Ishikawa (cell line): Measurements from ENCODE around the gene C5orf34.

ENCODE experiments used
- CEBPB ChIP-seq: IDR thresholded peaks from 2 replicates; pipeline ENCODE4 v1.6.1; 2012
- CREB1 ChIP-seq: IDR thresholded peaks from 2 replicates; pipeline ENCODE4 v1.6.1; 2012; ENCODE audit warnings: low read depth
- EGR1 ChIP-seq: IDR thresholded peaks from 2 replicates; pipeline ENCODE4 v1.6.1; 2012
- EP300 ChIP-seq: IDR thresholded peaks from 2 replicates; pipeline ENCODE4 v1.6.1; 2012; ENCODE audit warnings: borderline replicate concordance
- FOXM1 ChIP-seq: IDR thresholded peaks from 2 replicates; pipeline ENCODE4 v1.6.1; 2012; ENCODE audit warnings: low read depth, borderline replicate concordance
- MAX ChIP-seq: IDR thresholded peaks from 2 replicates; pipeline ENCODE4 v1.6.1; 2012
- NFIC ChIP-seq: IDR thresholded peaks from 2 replicates; pipeline ENCODE4 v1.6.1; 2012
- RAD21 ChIP-seq: IDR thresholded peaks from 2 replicates; pipeline ENCODE4 v1.6.1; 2012; ENCODE audit warnings: low read depth
- REST ChIP-seq: IDR thresholded peaks from 2 replicates; pipeline ENCODE4 v1.6.1; 2012; ENCODE audit warnings: low read depth, mild to moderate bottlenecking
- TAF1 ChIP-seq: IDR thresholded peaks from 2 replicates; pipeline ENCODE4 v1.6.1; 2012; ENCODE audit warnings: low read depth, mild to moderate bottlenecking
- TCF12 ChIP-seq: IDR thresholded peaks from 2 replicates; pipeline ENCODE4 v1.6.1; 2012; ENCODE audit warnings: low read depth
- TEAD4 ChIP-seq: IDR thresholded peaks from 2 replicates; pipeline ENCODE4 v1.6.1; 2012
- USF1 ChIP-seq: IDR thresholded peaks from 2 replicates; pipeline ENCODE4 v1.6.1; 2012
- YY1 ChIP-seq: IDR thresholded peaks from 2 replicates; pipeline ENCODE4 v1.6.1; 2012; ENCODE audit warnings: low read depth
- ZBTB7A ChIP-seq: IDR thresholded peaks from 2 replicates; pipeline ENCODE4 v1.6.1; 2012; ENCODE audit warnings: low read depth

The C5orf34 gene

GRCh38 chr5:43497311-43498104 is 17.4 kb downstream of the C5orf34 start:
- TF ChIP-seq TCF12, result no peak
- TF ChIP-seq NFIC, result no peak
- no peak for TF ChIP-seq EGR1
- no peak for TF ChIP-seq USF1
- TF ChIP-seq REST, result no peak
- TF ChIP-seq MAX, result no peak
- TF ChIP-seq RAD21, result no peak

GRCh38 chr5:43491326-43491725 is 23.6 kb downstream of the C5orf34 start:
- TF ChIP-seq YY1 (no peak), TEAD4 (no peak), ZBTB7A (no peak), CREB1 (no peak), REST (no peak), TCF12 (no peak), NFIC (no peak), CEBPB (no peak), TAF1 (no peak), RAD21 (no peak)

GRCh38 chr5:43486353-43486752 is 28.6 kb downstream of the C5orf34 start:
- no peak for TF ChIP-seq FOXM1
- no peak for TF ChIP-seq RAD21
- TF ChIP-seq REST, result no peak
- TF ChIP-seq TAF1, result no peak
- TF ChIP-seq TEAD4, result no peak
- no peak for TF ChIP-seq CREB1
- no peak for TF ChIP-seq ZBTB7A
- no peak for TF ChIP-seq NFIC
- TF ChIP-seq TCF12, result no peak
- TF ChIP-seq EP300, result no peak

- TF ChIP-seq FOXM1, result no peak
- no peak for TF ChIP-seq TEAD4
- no peak for TF ChIP-seq CREB1
- no peak for TF ChIP-seq ZBTB7A
- no peak for TF ChIP-seq REST
- TF ChIP-seq YY1, result no peak
- TF ChIP-seq NFIC, result no peak
- no peak for TF ChIP-seq CEBPB
- TF ChIP-seq TCF12, result no peak
- no peak for TF ChIP-seq EGR1
- TF ChIP-seq TAF1, result no peak
- no peak for TF ChIP-seq USF1
- TF ChIP-seq RAD21, result no peak
- no peak for TF ChIP-seq MAX
- no peak for TF ChIP-seq EP300
Measured at GRCh38 chr5:43485406-43485805, 29.5 kb downstream of the C5orf34 start.
